Panc1 (cell line): ENCODE data around the gene PCED1B. TPM values are rescaled to one million over a fixed set of nuclear protein-coding genes. Genes with fewer than 3 reads are reported as not detected.

Experiments used
- ATAC-seq: fragments of 200-7000 bp; cut with Tn5 transposase; 2 replicates; pipeline ENCODE4 v1.9.1; 2020; ENCODE audit warnings: mild to moderate bottlenecking, moderate library complexity
- BruUV-seq: library from RNA; stranded (reverse); fragments of 400-500 nt; replicated peaks from 2 replicates; lab custom pipeline; 2021; lab: Mats Ljungman, UMichigan
- CTCF ChIA-PET: fragments of 300-600 bp; sonication (Branson Sonifier 250); formaldehyde crosslinking; loops from one replicate; lab custom pipeline; 2022; ENCODE audit warnings: antibody characterized with exemption; lab: Charles Lee
- POLR2A ChIA-PET: fragments of 300-600 bp; sonication (Branson Sonifier 250); formaldehyde crosslinking; loops from one replicate; lab custom pipeline; 2022; ENCODE audit warnings: antibody characterized with exemption; lab: Charles Lee
- DNase-seq: peaks from one replicate; pipeline ENCODE4 v3.0.0-alpha.2; 2010; ENCODE audit warnings: low read depth, low spot score
- H3K27ac ChIP-seq: 2 replicates; pipeline ENCODE4 v1.5.1; 2011; ENCODE audit warnings: mild to moderate bottlenecking, low read length, inconsistent platforms
- H3K27me3 ChIP-seq: fragments of 200-500 bp; sonication (Bioruptor generic); 2 replicates; pipeline ENCODE4 v1.6.0; 2014; ENCODE audit warnings: low read length, inconsistent platforms; ENCODE audit not compliant: control insufficient read depth, insufficient read depth
- H3K36me3 ChIP-seq: fragments of 200-500 bp; sonication (Bioruptor generic); 2 replicates; pipeline ENCODE4 v1.5.1; 2014; ENCODE audit warnings: inconsistent platforms, mild to moderate bottlenecking, low read length, moderate library complexity; ENCODE audit not compliant: control insufficient read depth, insufficient read depth
- H3K4me1 ChIP-seq: 2 replicates; pipeline ENCODE4 v1.5.1; 2011; ENCODE audit warnings: inconsistent platforms, mild to moderate bottlenecking, low read length, moderate library complexity; ENCODE audit not compliant: control insufficient read depth, insufficient read depth
- H3K4me3 ChIP-seq, 2 experiments: 2 replicates each; pipeline ENCODE4 v1.5.1; 2011 to 2012; ENCODE audit warnings: low read depth in 2 of 2, low read length in 2 of 2, mild to moderate bottlenecking in 2 of 2, inconsistent platforms in 1 of 2, moderate library complexity in 1 of 2
- H3K9me3 ChIP-seq: fragments of 200-500 bp; sonication (Bioruptor generic); 2 replicates; pipeline ENCODE4 v1.5.1; 2014; ENCODE audit warnings: low read depth, mild to moderate bottlenecking, inconsistent platforms, low read length, moderate library complexity; ENCODE audit not compliant: control insufficient read depth, insufficient read depth
- CTCF ChIP-seq: fragments of 450-650 bp; IDR thresholded peaks from 2 replicates; pipeline ENCODE4 v1.5.1; 2017; ENCODE audit warnings: mild to moderate bottlenecking
- POLR2AphosphoS5 ChIP-seq: IDR thresholded peaks from 2 replicates; pipeline ENCODE4 v1.6.1; 2012; ENCODE audit warnings: mild to moderate bottlenecking, low read depth, low read length, moderate library complexity
- REST ChIP-seq, 2 experiments: IDR thresholded peaks; 2 replicates each; pipeline ENCODE4 v1.6.1; 2011 to 2012; ENCODE audit warnings: low read depth in 2 of 2, control low read depth in 1 of 2, low read length in 1 of 2, mild to moderate bottlenecking in 1 of 2, moderate library complexity in 1 of 2; ENCODE audit not compliant: insufficient read depth in 1 of 2
- SIN3A ChIP-seq: IDR thresholded peaks from 2 replicates; pipeline ENCODE4 v1.6.1; 2012; ENCODE audit warnings: low read depth, mild to moderate bottlenecking, low read length, moderate library complexity, borderline replicate concordance; ENCODE audit not compliant: insufficient read depth
- TCF7L2 ChIP-seq: IDR thresholded peaks from 2 replicates; pipeline ENCODE4 v1.6.1; 2011; ENCODE audit warnings: mild to moderate bottlenecking, low read depth, low read length, inconsistent platforms
- in situ Hi-C: cut with HindIII; loops from 2 replicates; pipeline ENCODE4 v1.10.0; 2016; ENCODE audit warnings: low sequenced_read_pairs, low pct_unique_long_range_greater_than_20kb
- intact Hi-C: fragments of 100-400 bp; cut with micrococcal nuclease; formaldehyde crosslinking; loops from one replicate; pipeline ENCODE4 v1.10.0; 2022; ENCODE audit not compliant: unreplicated experiment
- total RNA-seq: library from RNA; stranded (reverse); gene quantifications from one replicate; pipeline ENCODE4 v1.2.1, GENCODE V29; 2021; ENCODE audit not compliant: unreplicated experiment

Gene PCED1B
- total RNA-seq, 1 experiment from 2014 or later = 0.82 TPM

DNA sequence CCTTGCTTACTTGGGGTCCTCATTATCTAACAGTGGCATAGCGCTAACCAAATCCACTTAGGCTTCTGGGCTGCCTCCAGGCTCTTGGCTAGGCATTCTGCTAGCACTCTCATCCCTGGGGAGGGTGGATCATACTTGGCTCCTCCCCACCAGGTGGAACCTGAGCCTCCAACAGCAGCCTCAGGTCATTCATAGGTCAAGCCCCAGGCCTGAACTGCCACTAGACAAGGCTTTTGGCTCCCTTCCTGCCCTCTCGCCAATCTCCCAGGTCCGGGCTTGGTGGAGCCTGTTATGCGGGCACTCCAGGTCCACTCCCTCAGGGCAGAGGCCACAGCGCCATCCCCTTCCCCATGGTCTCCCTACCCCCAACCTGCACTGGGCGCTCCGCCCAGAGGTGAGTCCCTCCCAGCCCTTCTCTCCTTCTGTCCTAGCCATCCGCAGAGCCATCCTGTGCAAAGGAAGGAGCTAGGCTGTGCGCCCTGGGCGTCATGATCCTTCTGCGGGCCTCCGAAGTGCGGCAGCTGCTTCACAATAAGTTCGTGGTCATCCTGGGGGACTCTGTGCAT lies 155.2 kb downstream of the PCED1B start:
- no peak for ATAC-seq
- TF ChIP-seq SIN3A (no peak), REST (IDR thresholded peaks at IDR 0.05; ENCODE audit: insufficient read depth in 1 of 2, low read depth in 2 of 2, low read length in 1 of 2) (no peak), CTCF (no peak), POLR2AphosphoS5 (no peak), TCF7L2 (no peak)
- POLR2A ChIA-PET = no interaction called here
- CTCF ChIA-PET = no interaction called here
- H3K4me1 ChIP-seq = no peaks in the 10 kb centered on the region
- no peak overlapping the region for H3K4me3 ChIP-seq
- no TSS peak for BruUV-seq
- H3K9me3 ChIP-seq = no peaks in the 10 kb centered on the region
- no peak overlapping the region for H3K27ac ChIP-seq
- intact Hi-C loops = no loop called here
- H3K36me3 ChIP-seq = no peaks in the 10 kb centered on the region
- in situ Hi-C loops = no loop called here
- DNase-seq = no peak
- no peaks in the 10 kb centered on the region for H3K27me3 ChIP-seq

DNA sequence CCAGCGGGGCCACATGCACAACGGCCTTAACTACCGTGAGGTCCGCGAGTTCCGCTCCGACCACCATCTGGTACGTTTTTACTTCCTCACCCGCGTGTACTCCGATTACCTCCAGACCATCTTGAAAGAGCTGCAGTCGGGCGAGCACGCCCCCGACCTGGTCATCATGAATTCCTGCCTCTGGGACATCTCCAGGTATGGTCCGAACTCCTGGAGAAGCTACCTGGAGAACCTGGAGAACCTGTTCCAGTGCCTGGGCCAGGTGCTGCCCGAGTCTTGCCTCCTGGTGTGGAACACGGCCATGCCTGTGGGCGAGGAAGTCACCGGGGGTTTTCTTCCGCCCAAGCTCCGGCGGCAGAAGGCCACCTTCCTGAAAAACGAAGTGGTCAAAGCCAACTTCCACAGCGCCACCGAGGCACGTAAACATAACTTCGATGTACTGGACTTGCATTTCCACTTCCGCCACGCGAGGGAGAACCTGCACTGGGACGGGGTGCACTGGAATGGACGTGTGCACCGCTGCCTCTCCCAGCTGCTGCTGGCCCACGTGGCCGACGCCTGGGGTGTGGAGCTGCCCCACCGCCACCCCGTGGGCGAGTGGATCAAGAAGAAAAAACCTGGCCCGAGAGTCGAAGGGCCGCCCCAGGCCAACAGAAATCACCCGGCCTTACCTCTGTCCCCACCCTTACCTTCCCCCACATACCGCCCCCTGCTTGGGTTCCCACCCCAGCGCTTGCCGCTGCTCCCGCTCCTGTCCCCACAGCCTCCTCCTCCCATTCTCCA lies 156.0 kb downstream of the PCED1B start:
- H3K27me3 ChIP-seq = no peaks in the 10 kb centered on the region
- no peak overlapping the region for H3K4me3 ChIP-seq
- no peaks in the 10 kb centered on the region for H3K4me1 ChIP-seq
- in situ Hi-C loops (no loop called here), intact Hi-C loops (no loop called here)
- no peak for TF ChIP-seq REST (IDR thresholded peaks at IDR 0.05; ENCODE audit: insufficient read depth in 1 of 2, low read depth in 2 of 2, low read length in 1 of 2)
- no peak for TF ChIP-seq TCF7L2
- no peak for TF ChIP-seq SIN3A
- TF ChIP-seq POLR2AphosphoS5 = no peak
- no peak for TF ChIP-seq CTCF
- POLR2A ChIA-PET = no interaction called here
- ATAC-seq (no peak), DNase-seq (no peak)
- H3K9me3 ChIP-seq = no peaks in the 10 kb centered on the region
- no peak overlapping the region for H3K27ac ChIP-seq
- BruUV-seq = no TSS peak
- CTCF ChIA-PET = interaction anchor here (0.6 kb wide), 1 partner anchor 155 kb away, joined by 3 read pairs; no protein-coding TSS in a partner anchor
- no peaks in the 10 kb centered on the region for H3K36me3 ChIP-seq
